H1 (cell line): ENCODE measurements around the gene TCF7. TPM values are rescaled to one million over a fixed set of nuclear protein-coding genes. Genes with fewer than 3 reads are reported as not detected.

Source experiments
- ASH2L ChIP-seq: fragments of 200-600, 300-600 bp; sonication (generic); IDR thresholded peaks from one replicate; pipeline ENCODE4 v1.7.1; 2017; ENCODE audit warnings: low read length
- ATF3 ChIP-seq: IDR thresholded peaks from 2 replicates; pipeline ENCODE4 v1.6.1; 2011; ENCODE audit warnings: low read depth, mild to moderate bottlenecking, low read length; ENCODE audit not compliant: insufficient read depth
- BACH1 ChIP-seq: IDR thresholded peaks from 2 replicates; pipeline ENCODE4 v1.6.1; 2012; ENCODE audit warnings: low read length, improper control_type of control experiment
- CHD7 ChIP-seq: fragments of 300-600 bp; sonication (generic); IDR thresholded peaks from 2 replicates; pipeline ENCODE4 v1.7.1; 2012; ENCODE audit warnings: low read length, moderate library complexity, mild to moderate bottlenecking, inconsistent platforms; ENCODE audit not compliant: insufficient replicate concordance
- CTCF ChIP-seq, 3 experiments: IDR thresholded peaks; 1 replicate in 2 of 3; 2 replicates in 1 of 3; pipeline versions ENCODE4 v1.5.1 to v1.6.1; 2011; ENCODE audit warnings: low read length in 3 of 3, mild to moderate bottlenecking in 3 of 3, inconsistent platforms in 2 of 3, low read depth in 1 of 3, moderate library complexity in 1 of 3; ENCODE audit not compliant: insufficient read depth in 1 of 3; ENCODE audit errors: control extremely low read depth in 1 of 3
- POLR2AphosphoS5 ChIP-seq: IDR thresholded peaks from 2 replicates; pipeline ENCODE4 v1.6.1; 2011; ENCODE audit warnings: low read depth, low read length
- POU5F1 ChIP-seq: IDR thresholded peaks from 2 replicates; pipeline ENCODE4 v1.6.1; 2011; ENCODE audit warnings: low read depth, mild to moderate bottlenecking, low read length, moderate library complexity
- SP1 ChIP-seq: IDR thresholded peaks from 2 replicates; pipeline ENCODE4 v1.6.1; 2011; ENCODE audit warnings: low read depth, low read length
- SRF ChIP-seq: IDR thresholded peaks from 2 replicates; pipeline ENCODE4 v1.6.1; 2011; ENCODE audit warnings: mild to moderate bottlenecking, low read depth, low read length, moderate library complexity
- polyA plus RNA-seq, 7 experiments: library from polyadenylated mRNA; depleted of rRNA in 3 of 7; stranded (reverse) in 5 of 7; unstranded in 2 of 7; fragments of >200 nt in 5 of 7; fragments of 200-250 nt in 2 of 7; gene quantifications; 1 replicate in 5 of 7; 2 replicates in 1 of 7; 4 replicates in 1 of 7; pipeline versions ENCODE4 v1.2.1 to v1.2.3, GENCODE V29; 2011 to 2013; ENCODE audit warnings: missing spikeins in 2 of 7, mixed read lengths in 2 of 7
- total RNA-seq: library from RNA; stranded (reverse); fragmentation: NEBNext Ultra II Directional; extraction: Animal tissue kit (Norgen Biotek cat#: 25700); gene quantifications from 2 replicates; pipeline ENCODE4 v1.2.1, GENCODE V29; 2021

TCF7 gene
- total and polyA plus RNA-seq, 2 of the 8 experiments (the other 6 are each of a cell fraction or from before 2014, with no cell fraction given): 4.7 to 8.5 TPM

- TF ChIP-seq CHD7 (no peak), POU5F1 (no peak), POLR2AphosphoS5 (no peak), SP1 (no peak), ASH2L (no peak), CTCF (IDR thresholded peaks at IDR 0.05; ENCODE audit: control extremely low read depth in 1 of 3, insufficient read depth in 1 of 3, low read depth in 1 of 3, low read length in 3 of 3) (no peak), ATF3 (no peak), BACH1 (no peak), SRF (no peak)
These were observed 17.2 kb upstream of the TCF7 start (continued) for GRCh38 chr5:134097211-134097749.
